Naive thymus-derived CD4-positive, alpha-beta T cell (primary cell): ENCODE measurements around the gene PITPNM3. TPM values are rescaled to one million over a fixed set of nuclear protein-coding genes. Genes with fewer than 3 reads are reported as not detected.

ENCODE experiments used
- ATAC-seq: fragments of 150-1000 bp; cut with Tn5 transposase; 2 replicates; pipeline ENCODE4 v1.10.0; 2021; ENCODE audit warnings: mild to moderate bottlenecking, moderate library complexity
- CTCF ChIA-PET: fragments of 350-600 bp; sonication (Branson Sonifier 250); formaldehyde crosslinking; loops from one replicate; lab custom pipeline; 2021; ENCODE audit warnings: antibody characterized with exemption; lab: Charles Lee
- POLR2A ChIA-PET: fragments of 350-600 bp; sonication (Branson Sonifier 250); formaldehyde crosslinking; loops from one replicate; lab custom pipeline; 2021; ENCODE audit warnings: antibody characterized with exemption, inconsistent platforms; lab: Charles Lee
- DNase-seq, 9 donors: peaks; one replicate each; pipeline versions ENCODE4 v3.0.0 to v3.0.0-alpha.2; 2020 to 2022; ENCODE audit warnings: mixed read lengths in 1 of 9
- H3K27ac ChIP-seq: one replicate; pipeline ENCODE4 v1.7.0; 2013; ENCODE audit warnings: mild to moderate bottlenecking, low read depth, low read length, moderate library complexity
- H3K27me3 ChIP-seq, 2 donors: one replicate each; pipeline ENCODE4 v1.7.0; 2013; ENCODE audit warnings: low read length in 2 of 2, mild to moderate bottlenecking in 2 of 2, moderate library complexity in 2 of 2; ENCODE audit not compliant: control insufficient read depth in 2 of 2, insufficient read depth in 2 of 2
- H3K36me3 ChIP-seq, 3 experiments: 1 replicate in 2 of 3; 2 replicates in 1 of 3; pipeline ENCODE4 v1.7.0; 2013; ENCODE audit warnings: low read length in 3 of 3, mild to moderate bottlenecking in 3 of 3, moderate library complexity in 1 of 3; ENCODE audit not compliant: insufficient read depth in 3 of 3, control insufficient read depth in 2 of 3
- H3K4me1 ChIP-seq, 2 donors: one replicate each; pipeline ENCODE4 v1.7.0; 2013; ENCODE audit warnings: low read length in 2 of 2, mild to moderate bottlenecking in 2 of 2, moderate library complexity in 1 of 2; ENCODE audit not compliant: control insufficient read depth in 2 of 2, insufficient read depth in 2 of 2
- H3K4me3 ChIP-seq: 2 replicates; pipeline ENCODE4 v1.7.0; 2013; ENCODE audit warnings: mild to moderate bottlenecking, low read length
- H3K9me3 ChIP-seq, 3 experiments: 1 replicate in 2 of 3; 2 replicates in 1 of 3; pipeline ENCODE4 v1.7.0; 2013; ENCODE audit warnings: low read length in 3 of 3; ENCODE audit not compliant: control insufficient read depth in 2 of 3
- H3K27ac Mint-ChIP-seq, 9 donors: one replicate each; pipeline ENCODE4 v1.8.0; 2020 to 2022; ENCODE audit warnings: mixed read lengths in 9 of 9, mild to moderate bottlenecking in 8 of 9, moderate library complexity in 5 of 9, inconsistent platforms in 2 of 9
- H3K27me3 Mint-ChIP-seq, 5 donors: one replicate each; pipeline ENCODE4 v1.8.0; 2021 to 2022; ENCODE audit warnings: mixed read lengths in 5 of 5, mild to moderate bottlenecking in 1 of 5
- H3K36me3 Mint-ChIP-seq, 5 donors: one replicate each; pipeline ENCODE4 v1.8.0; 2020 to 2022; ENCODE audit warnings: mixed read lengths in 5 of 5, mild to moderate bottlenecking in 3 of 5, inconsistent platforms in 1 of 5
- H3K4me1 Mint-ChIP-seq, 7 donors: one replicate each; pipeline ENCODE4 v1.8.0; 2020 to 2022; ENCODE audit warnings: mixed read lengths in 7 of 7, mild to moderate bottlenecking in 3 of 7, inconsistent platforms in 1 of 7
- H3K4me3 Mint-ChIP-seq, 10 donors: one replicate each; pipeline ENCODE4 v1.8.0; 2020 to 2022; ENCODE audit warnings: mild to moderate bottlenecking in 10 of 10, mixed read lengths in 10 of 10, moderate library complexity in 6 of 10, inconsistent platforms in 2 of 10
- H3K9me3 Mint-ChIP-seq, 11 donors: one replicate each; pipeline ENCODE4 v1.8.0; 2020 to 2022; ENCODE audit warnings: mixed read lengths in 11 of 11, mild to moderate bottlenecking in 4 of 11, inconsistent platforms in 1 of 11, moderate library complexity in 1 of 11
- intact Hi-C, 2 donors: fragments of 100-400 bp; cut with micrococcal nuclease; formaldehyde crosslinking; loops; one replicate each; pipeline ENCODE4 v1.15.1; 2023
- polyA plus RNA-seq, 2 donors: library from polyadenylated mRNA; unstranded; fragments of 300-500 nt; fragmentation: Illumina TruSeq; gene quantifications; one replicate each; pipeline ENCODE4 v1.2.3, GENCODE V29; 2021
- total RNA-seq, 6 experiments: library from RNA in 5 of 6; stranded (reverse) in 5 of 6; gene quantifications; 1 replicate in 5 of 6; 2 replicates in 1 of 6; pipeline ENCODE4 v1.2.3 and lab custom pipeline; 2021 to 2026

The PITPNM3 gene
- total and polyA plus RNA-seq, 7 experiments from 2014 or later, result 0.04 to 0.58 (median 0.50) TPM; not detected in 1

- intact Hi-C loops, result no loop called here
- POLR2A ChIA-PET, result no interaction called here
- CTCF ChIA-PET, result no interaction called here
- Mint-ChIP-seq H3K27ac (no peak overlapping the region), H3K27me3 (peaks cover 49 to 60% (median 55%) of the 10 kb centered on the region in 5 donors), H3K4me1 (peaks cover 5 to 17% (median 15%) of the 10 kb centered on the region in 7 donors), H3K4me3 (peak overlapping the region in 9 of 10 donors; percentile 35 to 68 (median 55)), H3K9me3 (peaks cover 0 to under 1% (median 0%) of the 10 kb centered on the region in 11 donors), H3K36me3 (peaks cover 0 to 3% (median 0%) of the 10 kb centered on the region in 5 donors)
- Histone ChIP-seq H3K36me3 (no peaks in the 10 kb centered on the region), H3K9me3 (no peaks in the 10 kb centered on the region), H3K27ac (no peak overlapping the region), H3K4me3 (no peak overlapping the region), H3K27me3 (peaks cover 0 to 11% of the 10 kb centered on the region in 2 donors), H3K4me1 (peaks cover 0 to 7% of the 10 kb centered on the region in 2 donors)
- DNase-seq, result no peak
- no peak for ATAC-seq
Observed at GRCh38 chr17:6557040-6557438, 684 bp upstream of the PITPNM3 start.

GRCh38 chr17:6555331-6556120 is 829 bp downstream of the PITPNM3 start:
- Mint-ChIP-seq H3K9me3 (no peaks in the 10 kb centered on the region), H3K27ac (no peak overlapping the region), H3K4me3 (peak overlapping the region; percentile 34 to 91 (median 64)), H3K4me1 (peaks cover 5 to 17% (median 14%) of the 10 kb centered on the region in 7 donors), H3K27me3 (peaks cover 40 to 58% (median 52%) of the 10 kb centered on the region in 5 donors), H3K36me3 (peaks cover 0 to 3% (median 0%) of the 10 kb centered on the region in 5 donors)
- Histone ChIP-seq H3K36me3 (no peaks in the 10 kb centered on the region), H3K4me3 (no peak overlapping the region), H3K27ac (no peak overlapping the region), H3K4me1 (peaks cover 0 to 7% of the 10 kb centered on the region in 2 donors), H3K27me3 (peaks cover 0 to 11% of the 10 kb centered on the region in 2 donors), H3K9me3 (no peaks in the 10 kb centered on the region)
- POLR2A ChIA-PET, result no interaction called here
- intact Hi-C loops, result no loop called here
- ATAC-seq (peak; percentile 34), DNase-seq (peak in 1 of 9 donors; percentile 29)
- CTCF ChIA-PET, result no interaction called here

- intact Hi-C loops, result no loop called here
- Mint-ChIP-seq H3K36me3 (peaks cover 0 to 3% (median 0%) of the 10 kb centered on the region in 5 donors), H3K9me3 (no peaks in the 10 kb centered on the region), H3K27ac (no peak overlapping the region), H3K27me3 (peaks cover 37 to 52% (median 46%) of the 10 kb centered on the region in 5 donors), H3K4me1 (peaks cover 5 to 17% (median 14%) of the 10 kb centered on the region in 7 donors), H3K4me3 (peak overlapping the region; percentile 34 to 91 (median 73))
- H3K9me3 ChIP-seq, result no peaks in the 10 kb centered on the region
- H3K4me3 ChIP-seq, result no peak overlapping the region
- H3K4me1 ChIP-seq, result peaks cover 0 to 7% of the 10 kb centered on the region in 2 donors
- H3K36me3 ChIP-seq, result no peaks in the 10 kb centered on the region
- CTCF ChIA-PET, result no interaction called here
- ATAC-seq (no peak), DNase-seq (no peak)
- POLR2A ChIA-PET, result no interaction called here
- H3K27ac ChIP-seq, result no peak overlapping the region
- peaks cover 0 to 11% of the 10 kb centered on the region in 2 donors for H3K27me3 ChIP-seq
Observed at GRCh38 chr17:6554871-6555330, 1.5 kb downstream of the PITPNM3 start.

- peaks cover 37 to 52% (median 44%) of the 10 kb centered on the region in 5 donors for H3K27me3 Mint-ChIP-seq
- H3K27ac Mint-ChIP-seq, result no peak overlapping the region
Observed at GRCh38 chr17:6554342-6554741, 2.0 kb downstream of the PITPNM3 start.

GRCh38 chr17:6551869-6552531 is 4.4 kb downstream of the PITPNM3 start:
- Mint-ChIP-seq H3K27ac (no peak overlapping the region), H3K4me1 (peaks cover 15 to 29% (median 24%) of the 10 kb centered on the region in 7 donors), H3K4me3 (no peak overlapping the region), H3K27me3 (peaks cover 22 to 33% (median 24%) of the 10 kb centered on the region in 5 donors), H3K9me3 (no peaks in the 10 kb centered on the region), H3K36me3 (peaks cover 0 to 3% (median 0%) of the 10 kb centered on the region in 5 donors)
- ChIA-PET CTCF (no interaction called here), POLR2A (no interaction called here)
- H3K27ac ChIP-seq, result no peak overlapping the region
- no peak overlapping the region for H3K4me3 ChIP-seq
- H3K36me3 ChIP-seq, result no peaks in the 10 kb centered on the region
- DNase-seq, result no peak
- peaks cover 0 to 17% of the 10 kb centered on the region in 2 donors for H3K4me1 ChIP-seq
- no peak for ATAC-seq
- peaks cover 0 to 9% of the 10 kb centered on the region in 2 donors for H3K27me3 ChIP-seq
- intact Hi-C loops, result no loop called here
- H3K9me3 ChIP-seq, result no peaks in the 10 kb centered on the region

More at GRCh38 chr17:6554342-6554741, 2.0 kb downstream of the PITPNM3 start:
- H3K27me3 ChIP-seq, result peaks cover 0 to 11% of the 10 kb centered on the region in 2 donors
- H3K36me3 Mint-ChIP-seq, result peaks cover 0 to 3% (median 0%) of the 10 kb centered on the region in 5 donors
- peaks cover 5 to 17% (median 14%) of the 10 kb centered on the region in 7 donors for H3K4me1 Mint-ChIP-seq
- no peak for ATAC-seq
- H3K9me3 ChIP-seq, result no peaks in the 10 kb centered on the region
- H3K27ac ChIP-seq, result no peak overlapping the region
- intact Hi-C loops, result no loop called here
- H3K36me3 ChIP-seq, result no peaks in the 10 kb centered on the region
- DNase-seq, result no peak
- no peak overlapping the region for H3K4me3 ChIP-seq
- peak overlapping the region in 8 of 10 donors; percentile 34 to 91 (median 76) for H3K4me3 Mint-ChIP-seq
- ChIA-PET POLR2A (no interaction called here), CTCF (no interaction called here)
- no peaks in the 10 kb centered on the region for H3K9me3 Mint-ChIP-seq
- H3K4me1 ChIP-seq, result peaks cover 0 to 7% of the 10 kb centered on the region in 2 donors

GRCh38 chr17:6551356-6551755 is 5.0 kb downstream of the PITPNM3 start:
- no peak overlapping the region for H3K27ac ChIP-seq
- Mint-ChIP-seq H3K9me3 (no peaks in the 10 kb centered on the region), H3K4me3 (no peak overlapping the region), H3K36me3 (peaks cover 0 to 3% (median 0%) of the 10 kb centered on the region in 5 donors), H3K4me1 (peaks cover 12 to 24% (median 19%) of the 10 kb centered on the region in 7 donors), H3K27ac (no peak overlapping the region), H3K27me3 (peaks cover 17 to 29% (median 19%) of the 10 kb centered on the region in 5 donors)
- no peak overlapping the region for H3K4me3 ChIP-seq
- intact Hi-C loops, result no loop called here
- ATAC-seq, result no peak
- CTCF ChIA-PET, result no interaction called here
- H3K27me3 ChIP-seq, result peaks cover 0 to 5% of the 10 kb centered on the region in 2 donors
- H3K36me3 ChIP-seq, result no peaks in the 10 kb centered on the region
- POLR2A ChIA-PET, result no interaction called here
- H3K4me1 ChIP-seq, result peaks cover 0 to 17% of the 10 kb centered on the region in 2 donors
- no peaks in the 10 kb centered on the region for H3K9me3 ChIP-seq
- no peak for DNase-seq
